Brain pericyte (primary cell): ENCODE results near the gene TOGARAM1.

Experiments used
- DNase-seq: peaks from one replicate; pipeline ENCODE4 v3.0.0-alpha.2; 2012; ENCODE audit warnings: low read depth, low spot score

Gene TOGARAM1

GRCh38 chr14:44961554-44962333 lies at the start of gene TOGARAM1, which contains the start of gene KLHL28:
Gene TOGARAM1, plus strand, starts transcription at chr14:44962190. Its CDS starts 232 bp downstream, at chr14:44962422.
Gene KLHL28, minus strand, starts transcription at chr14:44961947. Its CDS starts 16,019 bp downstream, at chr14:44945928.
- peak; percentile 99 for DNase-seq

GRCh38 chr14:44914849-44915248 lies 47.1 kb upstream of the TOGARAM1 start:
- no peak for DNase-seq

- DNase-seq: no peak
Observed at GRCh38 chr14:44928793-44929192, 33.2 kb upstream of the TOGARAM1 start.

- no peak for DNase-seq
Observed at GRCh38 chr14:44935155-44935554, 26.8 kb upstream of the TOGARAM1 start.

- DNase-seq: no peak
Observed at GRCh38 chr14:44937547-44937946, 24.4 kb upstream of the TOGARAM1 start.

GRCh38 chr14:44940211-44940610 lies 21.8 kb upstream of the TOGARAM1 start:
- no peak for DNase-seq

GRCh38 chr14:44940944-44941343 lies 21.0 kb upstream of the TOGARAM1 start:
- DNase-seq: no peak

GRCh38 chr14:44941591-44941990 lies 20.4 kb upstream of the TOGARAM1 start:
- DNase-seq: no peak

- no peak for DNase-seq
Observed at GRCh38 chr14:44942436-44942835, 19.6 kb upstream of the TOGARAM1 start.

GRCh38 chr14:44944107-44944506 lies 17.9 kb upstream of the TOGARAM1 start:
- no peak for DNase-seq

- DNase-seq: no peak
Observed at GRCh38 chr14:44945264-44945663, 16.7 kb upstream of the TOGARAM1 start.

GRCh38 chr14:44951051-44951450 lies 10.9 kb upstream of the TOGARAM1 start:
- DNase-seq: no peak

GRCh38 chr14:44952391-44953110 lies 9.4 kb upstream of the TOGARAM1 start:
- DNase-seq: no peak

GRCh38 chr14:44954750-44955149 lies 7.2 kb upstream of the TOGARAM1 start:
- no peak for DNase-seq

- no peak for DNase-seq
Observed at GRCh38 chr14:44955528-44955927, 6.5 kb upstream of the TOGARAM1 start.

GRCh38 chr14:44956866-44957265 lies 5.1 kb upstream of the TOGARAM1 start:
- no peak for DNase-seq

GRCh38 chr14:44959538-44959937 lies 2.5 kb upstream of the TOGARAM1 start:
- DNase-seq: no peak

GRCh38 chr14:44960146-44960545 lies 1.8 kb upstream of the TOGARAM1 start:
- DNase-seq: no peak

GRCh38 chr14:44960646-44961045 lies 1.3 kb upstream of the TOGARAM1 start:
- no peak for DNase-seq

GRCh38 chr14:44961151-44961553 lies 838 bp upstream of the TOGARAM1 start:
- DNase-seq: no peak

GRCh38 chr14:44962334-44963043 lies 499 bp downstream of the TOGARAM1 start:
- peak; percentile 25 for DNase-seq

- no peak for DNase-seq
Observed at GRCh38 chr14:44963044-44963528, 1.1 kb downstream of the TOGARAM1 start.
